ENCODE measurements around the gene SFTPB. TPM values are rescaled to one million over a fixed set of nuclear protein-coding genes. Genes with fewer than 3 reads are reported as not detected.
A peak's percentile ranks its signal among the peaks of the same experiment; 100 is the strongest.
"Not testable (repeated sequence)": the region's sequence is repeated elsewhere in the genome, so short reads cannot be mapped to it uniquely, and the experiment has no call there.

The SFTPB gene
- total and polyA plus RNA-seq, 11 donors = 0.23 to 0.83 TPM; not detected in 9

GRCh38 chr2:85714841-85715240 is 46.8 kb upstream of the SFTPB start:
- DNase-seq (no peak), ATAC-seq (no peak)
- WGBS, 4 donors = 84 to 93% (median 90%) methylated on average over 8 of the region's 8 CpGs

GRCh38 chr2:85714421-85714820 is 46.4 kb upstream of the SFTPB start:
- Histone ChIP-seq H3K27ac (peak overlapping the region; percentile 49 to 97 (median 88)), H3K4me1 (peaks cover 0 to 72% (median 43%) of the 10 kb centered on the region in 12 donors)
- H3K9me3 ChIP-seq; intact Hi-C loops (cut with DNase I); ATAC-seq; H3K36me3 ChIP-seq; H3K27me3 ChIP-seq; H3K4me3 ChIP-seq: not testable (repeated sequence)
- WGBS, 4 donors = 94 to 96% (median 95%) methylated on average over 7 of the region's 7 CpGs
- DNase-seq = peak in 1 of 5 donors; percentile 11

More at GRCh38 chr2:85714841-85715240, 46.8 kb upstream of the SFTPB start:
- Histone ChIP-seq H3K36me3 (no peaks in the 10 kb centered on the region), H3K27ac (peak overlapping the region in 3 of 12 donors; percentile 91 to 97 (median 91)), H3K4me3 (no peak overlapping the region), H3K27me3 (no peaks in the 10 kb centered on the region), H3K9me3 (no peaks in the 10 kb centered on the region), H3K4me1 (peaks cover 0 to 67% (median 40%) of the 10 kb centered on the region in 12 donors)
- intact Hi-C loops (cut with DNase I) = loop anchor here in 1 of 10 donors (5.0 kb wide), 1 partner anchor 362 kb away; no protein-coding TSS in a partner anchor
- no peak for TF ChIP-seq CTCF (IDR thresholded peaks at IDR 0.05)
- TF ChIP-seq POLR2A (IDR thresholded peaks at IDR 0.05) = no peak

- Histone ChIP-seq H3K27me3 (no peaks in the 10 kb centered on the region), H3K4me3 (no peak overlapping the region), H3K36me3 (no peaks in the 10 kb centered on the region), H3K4me1 (peaks cover 0 to 77% (median 44%) of the 10 kb centered on the region in 12 donors), H3K27ac (peak overlapping the region; percentile 49 to 97 (median 88)), H3K9me3 (no peaks in the 10 kb centered on the region)
- ATAC-seq = no peak
- intact Hi-C loops (cut with DNase I) = no loop called here
- DNase-seq = peak in 2 of 5 donors; percentile 7 to 66
- WGBS, 4 donors = 74 to 97% (median 79%) methylated on average over 5 of the region's 5 CpGs
- TF ChIP-seq POLR2A (IDR thresholded peaks at IDR 0.05) = no peak
- TF ChIP-seq CTCF (IDR thresholded peaks at IDR 0.05) = no peak
Observed at GRCh38 chr2:85713836-85714235, 45.8 kb upstream of the SFTPB start.

- Histone ChIP-seq H3K27ac (peak overlapping the region; percentile 79 to 97 (median 88)), H3K36me3 (no peaks in the 10 kb centered on the region), H3K4me1 (peaks cover 0 to 84% (median 45%) of the 10 kb centered on the region in 12 donors), H3K27me3 (no peaks in the 10 kb centered on the region), H3K4me3 (no peak overlapping the region), H3K9me3 (no peaks in the 10 kb centered on the region)
- DNase-seq = peak in 4 of 5 donors; percentile 49 to 86 (median 62)
- intact Hi-C loops (cut with DNase I) = no loop called here
- ATAC-seq = peak; percentile 59 to 79 (median 72)
- 49 to 74% (median 64%) methylated on average over 8 to 9 of the region's 9 CpGs for WGBS, 4 donors
- TF ChIP-seq POLR2A (IDR thresholded peaks at IDR 0.05) (peak in 1 of 2 donors; percentile 26), CTCF (IDR thresholded peaks at IDR 0.05) (no peak)
Observed at GRCh38 chr2:85712849-85713612, 45.0 kb upstream of the SFTPB start.

Measured in heart left ventricle (tissue), 16 donors.